Right lobe of liver (tissue), 6 donors: ENCODE data around the gene PRKAG2. TPM values are rescaled to one million over a fixed set of nuclear protein-coding genes. Genes with fewer than 3 reads are reported as not detected.

Experiments
- ATAC-seq, 4 donors: fragments of 200-7000 bp; cut with Tn5 transposase; one replicate each; pipeline ENCODE4 v1.9.1; 2020; ENCODE audit warnings: mild to moderate bottlenecking in 4 of 4, moderate library complexity in 4 of 4
- DNase-seq, 3 donors: peaks; one replicate each; pipeline ENCODE4 v3.0.0-alpha.2; 2020
- H3K27ac ChIP-seq, 3 donors: fragments of 200-600 bp; one replicate each; pipeline ENCODE4 v1.8.0; 2022
- H3K27me3 ChIP-seq, 2 donors: fragments of 200-600 bp; one replicate each; pipeline ENCODE4 v1.8.0; 2022
- H3K36me3 ChIP-seq, 4 donors: fragments of 200-600 bp; sonication (generic) in 1 of 4; one replicate each; pipeline versions ENCODE4 v1.5.1 to v1.8.0; 2017 to 2022; ENCODE audit warnings: control low read depth in 1 of 4
- H3K4me1 ChIP-seq, 4 donors: fragments of 200-600 bp; sonication (generic) in 1 of 4; one replicate each; pipeline versions ENCODE4 v1.5.1 to v1.8.0; 2017 to 2022; ENCODE audit warnings: control low read depth in 1 of 4
- H3K4me3 ChIP-seq, 3 donors: fragments of 200-600 bp; one replicate each; pipeline ENCODE4 v1.8.0; 2022
- H3K9me3 ChIP-seq, 4 donors: fragments of 200-600 bp; sonication (generic) in 1 of 4; one replicate each; pipeline versions ENCODE4 v1.5.1 to v1.8.0; 2017 to 2022; ENCODE audit warnings: control low read depth in 1 of 4
- CTCF ChIP-seq, 4 donors: fragments of 200-600 bp in 3 of 4; fragments of 450-650 bp in 1 of 4; IDR thresholded peaks; one replicate each; pipeline versions ENCODE4 v1.5.1 to v1.8.0; 2016 to 2022; ENCODE audit warnings: antibody characterized with exemption in 4 of 4, mild to moderate bottlenecking in 2 of 4
- POLR2A ChIP-seq: fragments of 450-650 bp; IDR thresholded peaks from one replicate; pipeline ENCODE4 v1.6.1; 2017; ENCODE audit warnings: antibody characterized with exemption, mild to moderate bottlenecking
- WGBS: methylation state at CpG from one replicate; pipeline ENCODE4 v1.1.6; 2018; ENCODE audit warnings: low coverage, low lambda C conversion rate; ENCODE audit not compliant: insufficient coverage; ENCODE audit errors: missing lambda C conversion rate; 5-methylcytosine and 5-hydroxymethylcytosine counted together
- intact Hi-C, 2 donors: fragments of 100-400 bp; cut with DNase I; formaldehyde crosslinking; loops; one replicate each; pipeline versions ENCODE4 v1.11.2 to v1.14.1; 2022
- total RNA-seq, 6 experiments: library from RNA; depleted of rRNA in 2 of 6; stranded (reverse); fragments of >200 nt in 2 of 6; fragmentation: NEBNext Ultra II Directional in 3 of 6; extraction: Animal tissue kit (Norgen Biotek cat#: 25700) in 3 of 6; gene quantifications; one replicate each; pipeline versions ENCODE4 v1.1.0 to v1.2.4, GENCODE V29; 2016 to 2023
- donor health status: DM: no; HTN: yes; CAD: no.
- donor health status: DM: no; HTN: no; CAD: no.
- donor health status: DM: no; HTN: no; CAD: no.
- donor health status: DM: no; HTN: yes; CAD: no.
- donor health status: DM: no; HTN: yes; CAD: no.

Gene PRKAG2
- total RNA-seq, 6 experiments from 2014 or later: 20.6 to 63.6 (median 29.5) TPM

GRCh38 chr7:151724920-151725584 is 151.9 kb downstream of the PRKAG2 start:
- intact Hi-C loops: no loop called here
- TF ChIP-seq CTCF (IDR thresholded peaks at IDR 0.05) (no peak), POLR2A (no peak)

GRCh38 chr7:151724250-151724915 is 152.5 kb downstream of the PRKAG2 start:
- ATAC-seq (no peak), DNase-seq (no peak)
- Histone ChIP-seq H3K4me1 (peaks cover 0 to 15% (median 0%) of the 10 kb centered on the region in 4 donors), H3K9me3 (no peaks in the 10 kb centered on the region), H3K27me3 (no peaks in the 10 kb centered on the region), H3K27ac (no peak overlapping the region), H3K4me3 (no peak overlapping the region), H3K36me3 (no peaks in the 10 kb centered on the region)
- TF ChIP-seq CTCF (IDR thresholded peaks at IDR 0.05) (no peak), POLR2A (no peak)
- WGBS: 92% methylated on average over 2 of the region's 29 CpGs
- intact Hi-C loops: no loop called here

More at GRCh38 chr7:151724920-151725584, 151.9 kb downstream of the PRKAG2 start:
- DNase-seq (no peak), ATAC-seq (no peak)
- H3K27me3 ChIP-seq: no peaks in the 10 kb centered on the region
- no peaks in the 10 kb centered on the region for H3K36me3 ChIP-seq
- peaks cover 0 to 15% (median 0%) of the 10 kb centered on the region in 4 donors for H3K4me1 ChIP-seq
- WGBS: 81% methylated on average over 12 of the region's 22 CpGs
- no peak overlapping the region for H3K27ac ChIP-seq
- no peak overlapping the region for H3K4me3 ChIP-seq
- no peaks in the 10 kb centered on the region for H3K9me3 ChIP-seq

- Histone ChIP-seq H3K4me1 (peaks cover 0 to 18% (median 0%) of the 10 kb centered on the region in 4 donors), H3K9me3 (no peaks in the 10 kb centered on the region), H3K36me3 (no peaks in the 10 kb centered on the region), H3K27me3 (no peaks in the 10 kb centered on the region), H3K4me3 (no peak overlapping the region), H3K27ac (no peak overlapping the region)
- intact Hi-C loops: no loop called here
- TF ChIP-seq CTCF (IDR thresholded peaks at IDR 0.05): no peak
- 87% methylated on average over 5 of the region's 12 CpGs for WGBS
- ATAC-seq (no peak), DNase-seq (no peak)
Measured at GRCh38 chr7:151723321-151723720, 153.6 kb downstream of the PRKAG2 start.

- no peak overlapping the region for H3K4me3 ChIP-seq
- H3K27me3 ChIP-seq: no peaks in the 10 kb centered on the region
- intact Hi-C loops: no loop called here
- H3K9me3 ChIP-seq: no peaks in the 10 kb centered on the region
- DNase-seq (no peak), ATAC-seq (no peak)
- H3K27ac ChIP-seq: no peak overlapping the region
- peaks cover 0 to 18% (median 0%) of the 10 kb centered on the region in 4 donors for H3K4me1 ChIP-seq
- no peaks in the 10 kb centered on the region for H3K36me3 ChIP-seq
- WGBS: 85% methylated on average over 5 of the region's 12 CpGs
- TF ChIP-seq CTCF (IDR thresholded peaks at IDR 0.05): no peak
- TF ChIP-seq POLR2A: no peak
Measured at GRCh38 chr7:151722533-151722932, 154.4 kb downstream of the PRKAG2 start.
